C4-2B (cell line): Measurements from ENCODE around the gene EFNB2.

Source experiments
- ZFX ChIP-seq: fragments of 450-650 bp; IDR thresholded peaks from 2 replicates; pipeline ENCODE4 v1.6.1; 2017
- TF ChIP-seq, protein P1 (sequence below): fragments of 450-650 bp; conservative IDR thresholded peaks from 2 replicates; pipeline ENCODE4 v1.5.1; 2017; ENCODE audit warnings: mild to moderate bottlenecking

DNA sequence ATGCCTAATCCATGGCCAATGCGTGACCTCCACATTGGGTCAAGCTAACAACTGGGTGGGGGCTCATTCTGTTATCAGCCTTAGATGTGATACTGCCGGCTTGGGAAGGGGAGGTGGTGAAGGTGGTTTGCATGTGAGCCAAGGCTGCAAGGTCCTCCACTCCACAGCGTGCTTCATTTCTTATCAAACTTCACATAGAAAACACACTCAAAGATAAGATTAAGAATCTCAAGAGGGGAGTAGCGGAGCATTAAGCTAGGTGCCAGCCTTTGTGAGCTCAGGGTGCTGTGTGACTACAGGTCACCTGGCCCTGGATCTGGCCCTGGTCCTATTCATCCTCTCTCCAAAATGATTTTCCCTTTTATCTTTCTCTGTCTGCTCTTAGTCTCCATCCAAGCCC, 45.8 kb upstream of the EFNB2 start:
- TF ChIP-seq, protein P1, sequence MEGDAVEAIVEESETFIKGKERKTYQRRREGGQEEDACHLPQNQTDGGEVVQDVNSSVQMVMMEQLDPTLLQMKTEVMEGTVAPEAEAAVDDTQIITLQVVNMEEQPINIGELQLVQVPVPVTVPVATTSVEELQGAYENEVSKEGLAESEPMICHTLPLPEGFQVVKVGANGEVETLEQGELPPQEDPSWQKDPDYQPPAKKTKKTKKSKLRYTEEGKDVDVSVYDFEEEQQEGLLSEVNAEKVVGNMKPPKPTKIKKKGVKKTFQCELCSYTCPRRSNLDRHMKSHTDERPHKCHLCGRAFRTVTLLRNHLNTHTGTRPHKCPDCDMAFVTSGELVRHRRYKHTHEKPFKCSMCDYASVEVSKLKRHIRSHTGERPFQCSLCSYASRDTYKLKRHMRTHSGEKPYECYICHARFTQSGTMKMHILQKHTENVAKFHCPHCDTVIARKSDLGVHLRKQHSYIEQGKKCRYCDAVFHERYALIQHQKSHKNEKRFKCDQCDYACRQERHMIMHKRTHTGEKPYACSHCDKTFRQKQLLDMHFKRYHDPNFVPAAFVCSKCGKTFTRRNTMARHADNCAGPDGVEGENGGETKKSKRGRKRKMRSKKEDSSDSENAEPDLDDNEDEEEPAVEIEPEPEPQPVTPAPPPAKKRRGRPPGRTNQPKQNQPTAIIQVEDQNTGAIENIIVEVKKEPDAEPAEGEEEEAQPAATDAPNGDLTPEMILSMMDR = no peak
- TF ChIP-seq ZFX = no peak
